Measurements from ENCODE around the gene BMI1.
A peak's percentile ranks its signal among the peaks of the same experiment; 100 is the strongest.

Gene BMI1

DNA sequence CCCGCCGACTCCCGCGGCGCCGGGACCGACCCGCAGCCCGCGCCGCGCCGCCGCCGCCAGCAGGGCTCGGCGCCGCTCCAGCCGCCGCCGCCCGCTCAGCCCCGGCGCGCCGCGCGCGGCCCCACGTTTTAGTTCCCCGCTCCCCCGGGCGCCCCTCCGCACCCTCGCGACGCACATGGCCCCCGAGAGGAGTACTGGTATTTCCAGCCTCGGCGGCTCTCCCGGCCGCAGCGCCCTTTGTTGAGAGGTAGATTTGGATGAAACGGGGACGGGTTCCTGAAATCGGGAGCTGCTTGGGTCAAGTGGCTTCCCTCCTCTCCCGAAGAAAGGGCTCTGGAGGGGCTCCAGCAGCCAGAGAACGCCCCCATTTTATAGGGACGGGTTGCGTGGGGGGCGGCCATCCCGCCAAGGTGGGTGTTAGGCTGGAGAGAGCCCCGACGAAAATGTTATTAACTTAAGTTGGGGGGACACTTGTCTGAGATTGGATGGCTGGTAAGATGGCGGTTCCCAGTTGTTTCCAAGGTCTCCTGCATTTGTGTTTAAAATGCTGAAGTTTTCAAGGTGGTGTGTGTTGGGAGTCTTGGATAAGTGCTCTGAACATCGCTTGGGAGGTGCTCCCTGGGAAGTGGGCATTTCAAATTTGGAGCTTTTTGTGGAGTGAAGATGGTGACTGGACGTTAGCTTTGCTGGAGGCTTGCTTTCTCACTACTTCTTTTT, 1.2 kb downstream of the BMI1 start:
- Histone ChIP-seq H2BK15ac (ENCODE audit: low read length) (no peak overlapping the region), H3K27me3 (ENCODE audit: control insufficient read depth in 3 of 3, insufficient read depth in 3 of 3, low read depth in 1 of 3, low read length in 3 of 3) (peaks cover 10 to 44% (median 26%) of the 10 kb centered on the region in 3 experiments), H3K79me1 (ENCODE audit: low read depth, low read length) (no peaks in the 10 kb centered on the region), H4K8ac (ENCODE audit: low read depth, low read length) (no peak overlapping the region), H2BK5ac (ENCODE audit: low read length) (no peak overlapping the region), H3K14ac (ENCODE audit: low read length) (no peak overlapping the region), H3K4me1 (ENCODE audit: control insufficient read depth in 2 of 2, insufficient read depth in 1 of 2, low read depth in 1 of 2, low read length in 2 of 2) (peaks cover 6 to 34% of the 10 kb centered on the region in 2 donors), H3K18ac (ENCODE audit: low read length) (peak overlapping the region; percentile 94), H4K91ac (ENCODE audit: low read depth, low read length, poor library complexity) (no peak overlapping the region), H3K36me3 (replicated peaks in 1 of 2; ENCODE audit: control insufficient read depth in 2 of 2, insufficient read depth in 2 of 2, low read length in 2 of 2) (peaks cover 0 to 9% of the 10 kb centered on the region in 2 donors), H3K23ac (ENCODE audit: low read depth, low read length, poor library complexity) (no peak overlapping the region), H2AK5ac (ENCODE audit: low read depth, low read length) (peak overlapping the region; percentile 56), H2BK12ac (ENCODE audit: low read length) (no peak overlapping the region), H2AFZ (ENCODE audit: low read length) (peak overlapping the region; percentile 78), H2BK120ac (ENCODE audit: low read depth, low read length) (no peak overlapping the region), H3K4me3 (ENCODE audit: low read length in 2 of 2) (peak overlapping the region; percentile 53 to 92), H3K9ac (ENCODE audit: low read depth, low read length, poor library complexity) (peak overlapping the region; percentile 81), H3K27ac (replicated peaks; ENCODE audit: low read length) (no peak overlapping the region), H3K4me2 (ENCODE audit: insufficient read depth, low read length, poor library complexity, severe bottlenecking) (peak overlapping the region; percentile 80), H3K9me3 (replicated peaks in 1 of 2; ENCODE audit: control insufficient read depth in 2 of 2, insufficient read depth in 1 of 2, low read depth in 1 of 2, low read length in 2 of 2) (no peaks in the 10 kb centered on the region), H3K4ac (ENCODE audit: low read length) (no peak overlapping the region)
- peak; percentile 43 for DNase-seq (ENCODE audit: low spot score)
- no CpG with 5 or more reads among the region's 57 CpGs for WGBS, 2 donors (ENCODE audit: extremely low coverage in 2 of 2, insufficient read length in 2 of 2, insufficient replicate concordance in 1 of 2)

DNA sequence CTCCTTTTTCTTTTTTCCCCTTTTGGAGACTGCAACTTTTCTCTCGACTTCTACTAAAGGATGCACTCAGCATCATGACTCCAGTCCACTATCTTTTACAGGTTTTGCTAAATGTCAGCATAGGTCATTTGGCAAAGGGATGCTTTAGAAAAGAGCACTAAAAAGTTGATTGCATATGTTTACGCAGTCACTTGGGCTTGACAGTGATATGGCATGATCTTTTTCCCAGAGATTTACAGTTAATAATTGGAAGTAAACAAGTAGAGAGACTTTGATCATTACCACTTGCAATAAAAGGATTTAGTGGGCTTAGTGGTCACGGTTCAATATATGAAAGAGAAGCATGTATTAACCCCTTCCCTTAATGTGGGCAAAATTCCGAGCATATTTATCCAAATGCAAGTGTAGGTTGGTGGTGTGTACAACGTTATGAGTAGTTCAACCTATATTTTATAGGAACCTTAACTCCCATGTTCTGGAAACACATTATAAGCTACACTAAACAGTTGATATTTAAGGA, 1.8 kb downstream of the BMI1 start:
- Histone ChIP-seq H2AK5ac (ENCODE audit: low read depth, low read length) (no peak overlapping the region), H3K36me3 (replicated peaks in 1 of 2; ENCODE audit: control insufficient read depth in 2 of 2, insufficient read depth in 2 of 2, low read length in 2 of 2) (peaks cover 0 to 15% of the 10 kb centered on the region in 2 donors), H4K8ac (ENCODE audit: low read depth, low read length) (no peak overlapping the region), H3K27me3 (ENCODE audit: control insufficient read depth in 3 of 3, insufficient read depth in 3 of 3, low read depth in 1 of 3, low read length in 3 of 3) (peaks cover 10 to 44% (median 26%) of the 10 kb centered on the region in 3 experiments), H4K91ac (ENCODE audit: low read depth, low read length, poor library complexity) (no peak overlapping the region), H3K9me3 (replicated peaks in 1 of 2; ENCODE audit: control insufficient read depth in 2 of 2, insufficient read depth in 1 of 2, low read depth in 1 of 2, low read length in 2 of 2) (no peaks in the 10 kb centered on the region), H3K4me1 (ENCODE audit: control insufficient read depth in 2 of 2, insufficient read depth in 1 of 2, low read depth in 1 of 2, low read length in 2 of 2) (peaks cover 6 to 34% of the 10 kb centered on the region in 2 donors), H2BK5ac (ENCODE audit: low read length) (no peak overlapping the region), H3K4ac (ENCODE audit: low read length) (no peak overlapping the region), H3K18ac (ENCODE audit: low read length) (no peak overlapping the region), H3K27ac (replicated peaks; ENCODE audit: low read length) (no peak overlapping the region), H2BK15ac (ENCODE audit: low read length) (no peak overlapping the region), H3K4me3 (ENCODE audit: low read length in 2 of 2) (peak overlapping the region in 1 of 2 donors; percentile 53), H3K4me2 (ENCODE audit: insufficient read depth, low read length, poor library complexity, severe bottlenecking) (no peak overlapping the region), H3K9ac (ENCODE audit: low read depth, low read length, poor library complexity) (no peak overlapping the region), H2BK12ac (ENCODE audit: low read length) (no peak overlapping the region), H3K23ac (ENCODE audit: low read depth, low read length, poor library complexity) (no peak overlapping the region), H3K79me1 (ENCODE audit: low read depth, low read length) (no peaks in the 10 kb centered on the region), H2BK120ac (ENCODE audit: low read depth, low read length) (no peak overlapping the region), H2AFZ (ENCODE audit: low read length) (no peak overlapping the region), H3K14ac (ENCODE audit: low read length) (no peak overlapping the region)
- DNase-seq (ENCODE audit: low spot score) = no peak
- WGBS, 2 donors (ENCODE audit: extremely low coverage in 2 of 2, insufficient read length in 2 of 2, insufficient replicate concordance in 1 of 2) = no CpG with 5 or more reads among the region's 5 CpGs

DNA sequence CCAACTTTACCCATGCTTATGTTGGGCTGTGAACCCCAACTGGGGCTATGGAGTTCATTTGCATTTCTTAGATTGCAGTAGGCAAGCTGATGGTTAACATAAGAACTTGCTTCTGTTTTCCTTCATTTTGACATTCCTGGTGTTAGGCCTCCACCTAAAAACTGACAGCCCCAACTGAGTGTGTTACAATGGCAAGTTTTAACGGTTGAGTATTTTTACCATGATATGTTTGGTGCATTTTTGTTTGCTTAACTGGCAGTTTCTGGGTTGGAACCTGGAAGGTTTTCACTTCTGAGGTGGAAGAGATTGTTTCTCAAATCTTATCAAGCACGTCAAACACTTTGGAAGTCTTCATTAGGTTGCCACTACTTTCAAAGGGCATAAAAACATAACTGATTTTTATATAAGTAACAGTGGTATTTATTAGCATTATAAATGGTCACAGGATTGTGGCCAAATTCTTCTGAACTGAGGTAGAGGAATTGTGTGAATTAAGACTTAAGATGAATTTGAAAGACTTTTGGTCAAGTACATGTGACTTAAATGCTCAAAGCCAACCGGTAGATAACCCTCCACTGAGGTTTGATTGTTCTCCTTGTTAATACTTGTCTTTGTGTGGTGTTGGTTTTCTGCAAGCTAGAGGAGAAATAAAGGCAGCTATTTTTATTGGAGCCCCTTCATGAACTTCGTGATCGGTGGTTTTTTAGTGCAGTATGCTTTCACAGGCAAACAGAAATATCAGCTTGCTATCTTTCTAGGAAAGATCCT, 2.8 kb downstream of the BMI1 start:
- Histone ChIP-seq H4K8ac (ENCODE audit: low read depth, low read length) (no peak overlapping the region), H3K9ac (ENCODE audit: low read depth, low read length, poor library complexity) (no peak overlapping the region), H3K27ac (replicated peaks; ENCODE audit: low read length) (no peak overlapping the region), H2AK5ac (ENCODE audit: low read depth, low read length) (no peak overlapping the region), H3K14ac (ENCODE audit: low read length) (no peak overlapping the region), H3K4me3 (ENCODE audit: low read length in 2 of 2) (peak overlapping the region in 1 of 2 donors; percentile 18), H3K27me3 (ENCODE audit: control insufficient read depth in 3 of 3, insufficient read depth in 3 of 3, low read depth in 1 of 3, low read length in 3 of 3) (peaks cover 10 to 40% (median 23%) of the 10 kb centered on the region in 3 experiments), H3K23ac (ENCODE audit: low read depth, low read length, poor library complexity) (no peak overlapping the region), H2AFZ (ENCODE audit: low read length) (no peak overlapping the region), H2BK15ac (ENCODE audit: low read length) (no peak overlapping the region), H3K36me3 (replicated peaks in 1 of 2; ENCODE audit: control insufficient read depth in 2 of 2, insufficient read depth in 2 of 2, low read length in 2 of 2) (peaks cover 0 to 26% of the 10 kb centered on the region in 2 donors), H3K9me3 (replicated peaks in 1 of 2; ENCODE audit: control insufficient read depth in 2 of 2, insufficient read depth in 1 of 2, low read depth in 1 of 2, low read length in 2 of 2) (no peaks in the 10 kb centered on the region), H2BK5ac (ENCODE audit: low read length) (no peak overlapping the region), H4K91ac (ENCODE audit: low read depth, low read length, poor library complexity) (no peak overlapping the region), H3K4me1 (ENCODE audit: control insufficient read depth in 2 of 2, insufficient read depth in 1 of 2, low read depth in 1 of 2, low read length in 2 of 2) (peaks cover 6 to 34% of the 10 kb centered on the region in 2 donors), H2BK12ac (ENCODE audit: low read length) (no peak overlapping the region), H3K18ac (ENCODE audit: low read length) (no peak overlapping the region), H3K4ac (ENCODE audit: low read length) (no peak overlapping the region), H3K4me2 (ENCODE audit: insufficient read depth, low read length, poor library complexity, severe bottlenecking) (no peak overlapping the region), H2BK120ac (ENCODE audit: low read depth, low read length) (no peak overlapping the region), H3K79me1 (ENCODE audit: low read depth, low read length) (no peaks in the 10 kb centered on the region)
- no peak for DNase-seq (ENCODE audit: low spot score)
- no CpG with 5 or more reads among the region's 5 CpGs for WGBS, 2 donors (ENCODE audit: extremely low coverage in 2 of 2, insufficient read length in 2 of 2, insufficient replicate concordance in 1 of 2)

DNA sequence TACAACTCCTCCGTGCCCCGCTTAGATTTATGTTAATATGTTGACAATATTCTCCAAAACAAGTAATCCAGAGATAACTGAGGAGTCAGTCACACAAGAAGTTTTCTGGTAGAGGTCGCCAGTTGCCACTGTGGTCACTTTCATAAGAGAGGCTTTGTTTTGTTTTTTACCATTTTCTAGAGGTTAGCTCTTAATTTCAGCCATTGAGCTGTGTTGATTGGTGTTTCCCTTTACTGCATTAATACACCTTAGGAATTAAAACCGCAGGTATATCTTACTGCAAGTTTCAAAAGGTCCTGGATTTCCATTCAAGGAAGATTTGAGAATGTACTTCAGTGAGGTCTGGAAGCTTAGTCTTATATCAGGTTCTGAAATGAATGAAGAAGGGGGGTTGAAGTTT, 3.5 kb downstream of the BMI1 start:
- Histone ChIP-seq H3K4ac (ENCODE audit: low read length) (no peak overlapping the region), H3K4me1 (ENCODE audit: control insufficient read depth in 2 of 2, insufficient read depth in 1 of 2, low read depth in 1 of 2, low read length in 2 of 2) (peaks cover 6 to 34% of the 10 kb centered on the region in 2 donors), H2AK5ac (ENCODE audit: low read depth, low read length) (no peak overlapping the region), H3K36me3 (replicated peaks in 1 of 2; ENCODE audit: control insufficient read depth in 2 of 2, insufficient read depth in 2 of 2, low read length in 2 of 2) (peaks cover 3 to 33% of the 10 kb centered on the region in 2 donors), H3K9ac (ENCODE audit: low read depth, low read length, poor library complexity) (no peak overlapping the region), H3K14ac (ENCODE audit: low read length) (no peak overlapping the region), H2BK15ac (ENCODE audit: low read length) (no peak overlapping the region), H3K27me3 (ENCODE audit: control insufficient read depth in 3 of 3, insufficient read depth in 3 of 3, low read depth in 1 of 3, low read length in 3 of 3) (peaks cover 10 to 40% (median 17%) of the 10 kb centered on the region in 3 experiments), H3K4me2 (ENCODE audit: insufficient read depth, low read length, poor library complexity, severe bottlenecking) (no peak overlapping the region), H3K9me3 (replicated peaks in 1 of 2; ENCODE audit: control insufficient read depth in 2 of 2, insufficient read depth in 1 of 2, low read depth in 1 of 2, low read length in 2 of 2) (no peaks in the 10 kb centered on the region), H2AFZ (ENCODE audit: low read length) (no peak overlapping the region), H2BK12ac (ENCODE audit: low read length) (no peak overlapping the region), H3K23ac (ENCODE audit: low read depth, low read length, poor library complexity) (no peak overlapping the region), H3K79me1 (ENCODE audit: low read depth, low read length) (no peaks in the 10 kb centered on the region), H2BK120ac (ENCODE audit: low read depth, low read length) (no peak overlapping the region), H4K8ac (ENCODE audit: low read depth, low read length) (no peak overlapping the region), H3K4me3 (ENCODE audit: low read length in 2 of 2) (peak overlapping the region in 1 of 2 donors; percentile 53), H3K27ac (replicated peaks; ENCODE audit: low read length) (no peak overlapping the region), H3K18ac (ENCODE audit: low read length) (no peak overlapping the region), H2BK5ac (ENCODE audit: low read length) (no peak overlapping the region), H4K91ac (ENCODE audit: low read depth, low read length, poor library complexity) (no peak overlapping the region)
- no CpG with 5 or more reads among the region's 4 CpGs for WGBS, 2 donors (ENCODE audit: extremely low coverage in 2 of 2, insufficient read length in 2 of 2, insufficient replicate concordance in 1 of 2)
- no peak for DNase-seq (ENCODE audit: low spot score)

Data from neuronal stem cell (in vitro differentiated cells).